ENCODE measurements around the gene PLCB2.

DNA sequence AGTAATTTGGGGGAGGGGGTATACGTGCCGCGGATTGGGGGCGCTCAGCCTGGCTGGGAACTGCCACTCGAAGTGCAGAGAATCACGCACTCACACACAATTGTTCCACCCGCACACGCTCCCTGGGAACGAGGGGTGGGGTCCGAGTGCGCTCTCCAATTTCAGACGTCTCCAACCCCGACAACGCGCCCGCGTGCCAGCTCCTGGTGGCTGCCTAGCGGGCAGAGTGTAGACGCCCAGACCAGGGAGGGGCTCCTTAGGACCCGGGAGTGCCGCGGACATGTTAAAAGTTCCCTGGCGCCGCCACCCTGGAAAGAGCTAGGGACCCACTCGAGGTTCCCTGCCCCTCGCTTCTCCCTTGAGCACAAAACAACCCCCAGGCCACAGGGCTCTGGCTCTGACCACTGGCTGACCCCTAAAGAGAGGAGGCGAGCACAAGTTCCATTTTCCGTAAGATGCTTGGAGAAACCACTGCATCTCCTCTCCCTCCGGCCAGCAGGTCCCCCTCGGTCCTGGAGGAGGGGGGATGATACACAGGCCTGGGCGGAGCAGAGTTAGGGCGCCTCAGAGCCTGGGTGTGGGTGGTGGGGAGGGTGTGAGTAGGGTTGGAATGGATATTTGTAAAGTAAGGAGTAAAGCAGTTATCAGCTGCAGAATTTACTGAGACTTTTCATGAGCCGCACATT is 24.0 kb downstream of the PLCB2 start:
- TF ChIP-seq POLR2AphosphoS5 (IDR thresholded peaks at IDR 0.05) = no peak
- TF ChIP-seq CTCF (IDR thresholded peaks at IDR 0.05) = no peak
